GM12801 (cell line): ENCODE results near the gene SBNO2.

Experiments
- CTCF ChIP-seq: IDR thresholded peaks from one replicate; pipeline ENCODE4 v1.5.1; 2011; ENCODE audit warnings: control low read depth; ENCODE audit not compliant: insufficient read length; ENCODE audit errors: extremely low read depth

SBNO2 gene

GRCh38 chr19:1199531-1199930, 25.5 kb upstream of the SBNO2 start:
- TF ChIP-seq CTCF = no peak

GRCh38 chr19:1189419-1189818, 15.4 kb upstream of the SBNO2 start:
- no peak for TF ChIP-seq CTCF

GRCh38 chr19:1183543-1184172, 9.6 kb upstream of the SBNO2 start:
- no peak for TF ChIP-seq CTCF

GRCh38 chr19:1182727-1183126, 8.7 kb upstream of the SBNO2 start:
- no peak for TF ChIP-seq CTCF

GRCh38 chr19:1182068-1182467, 8.0 kb upstream of the SBNO2 start:
- TF ChIP-seq CTCF = no peak

GRCh38 chr19:1181606-1182005, 7.5 kb upstream of the SBNO2 start:
- TF ChIP-seq CTCF = no peak

- no peak for TF ChIP-seq CTCF
Measured at GRCh38 chr19:1177322-1178114, 3.5 kb upstream of the SBNO2 start.
